NCI-H2107 treated with DMSO at 0.1 percent for 48 hours (cell line): ENCODE data around the gene VIT.

ENCODE experiments used
- DNase-seq: peaks from one replicate; lab custom pipeline; 2025; ENCODE audit not compliant: unreplicated experiment; lab: John Stamatoyannopoulos, UW

The VIT gene

GRCh38 chr2:36696533-36696932 lies at the start of gene VIT:
VIT (plus strand) TSS chr2:36696707; CDS start chr2:36716371, 19,664 bp downstream.
- no peak for DNase-seq

GRCh38 chr2:36650031-36650829 lies 46.3 kb upstream of the VIT start:
- no peak for DNase-seq

DNA sequence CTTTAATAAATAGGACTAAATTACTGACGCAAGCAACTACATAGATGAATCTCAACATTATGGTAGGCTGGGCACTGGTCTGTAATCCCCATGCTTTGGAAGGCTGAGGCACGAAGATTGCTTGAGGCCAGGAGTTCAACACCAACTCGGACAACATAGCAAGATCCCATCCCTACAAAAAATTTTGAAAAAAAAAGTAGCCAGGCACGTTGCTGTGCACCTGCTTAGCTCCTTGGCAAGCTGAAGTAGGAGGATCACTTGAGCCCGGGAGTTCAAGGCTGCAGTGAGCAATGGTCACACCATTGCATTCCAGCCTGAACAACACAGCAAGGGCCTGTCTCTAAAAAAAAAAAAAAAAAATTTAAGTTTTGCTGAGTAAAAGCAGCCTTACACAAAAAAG lies 43.4 kb upstream of the VIT start:
- no peak for DNase-seq

DNA sequence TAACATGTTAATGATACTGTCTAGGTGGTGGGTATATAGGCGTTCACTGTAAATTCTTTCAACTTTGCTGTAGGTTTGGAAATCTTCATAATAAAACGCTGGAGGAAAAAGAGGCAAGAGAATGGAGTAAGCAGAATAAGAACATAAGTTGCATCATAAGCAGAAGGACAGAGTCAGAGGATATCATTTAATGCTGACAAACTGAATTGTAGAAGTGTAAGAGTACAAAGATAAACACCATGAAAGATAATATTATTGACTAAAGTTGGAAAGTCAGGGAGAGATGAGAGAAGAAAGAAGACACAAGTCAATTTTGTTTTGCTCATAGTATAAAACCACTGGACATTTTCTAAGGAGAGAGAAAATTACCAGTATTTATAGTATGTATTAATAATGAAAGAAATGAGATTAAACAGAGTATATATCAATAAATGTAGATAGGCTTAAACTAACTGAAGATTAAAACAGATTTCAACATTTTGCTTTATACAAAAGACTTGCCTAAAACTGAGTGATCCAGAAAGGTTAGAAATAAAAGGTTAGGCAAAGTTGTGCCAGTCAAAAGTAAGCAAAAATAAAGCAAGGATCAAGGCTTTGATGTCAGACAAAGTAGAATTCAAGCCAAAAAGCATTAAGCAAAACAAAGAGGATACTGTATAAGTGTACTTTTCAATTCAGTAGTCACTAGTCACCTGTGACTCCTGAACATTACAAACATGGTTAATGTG lies 42.4 kb upstream of the VIT start:
- DNase-seq = no peak

GRCh38 chr2:36655453-36655852 lies 41.1 kb upstream of the VIT start:
- no peak for DNase-seq

GRCh38 chr2:36657703-36658102 lies 38.8 kb upstream of the VIT start:
- DNase-seq = no peak

DNA sequence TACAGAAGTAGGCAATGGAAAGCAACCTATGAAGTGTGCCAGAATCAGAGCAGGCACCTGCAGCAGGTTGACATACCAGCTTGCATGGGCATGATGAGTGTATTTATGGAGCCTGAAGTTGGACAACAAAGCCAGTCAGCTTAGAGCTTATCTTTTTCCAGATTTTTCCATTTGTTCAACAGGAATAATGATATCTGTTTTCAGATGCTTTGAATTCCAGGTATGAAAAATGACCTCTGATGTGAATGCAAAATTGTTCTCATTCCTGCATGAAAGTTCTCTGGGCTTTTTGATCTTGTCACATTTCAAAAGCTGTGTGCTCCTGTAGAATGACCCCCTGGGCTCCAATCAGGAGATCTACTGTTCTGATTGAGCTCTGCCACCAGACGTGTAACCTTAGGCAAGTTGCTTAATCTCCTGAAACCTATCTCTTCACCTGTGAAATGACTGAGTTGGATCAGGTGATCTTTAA lies 38.2 kb upstream of the VIT start:
- DNase-seq = no peak

DNA sequence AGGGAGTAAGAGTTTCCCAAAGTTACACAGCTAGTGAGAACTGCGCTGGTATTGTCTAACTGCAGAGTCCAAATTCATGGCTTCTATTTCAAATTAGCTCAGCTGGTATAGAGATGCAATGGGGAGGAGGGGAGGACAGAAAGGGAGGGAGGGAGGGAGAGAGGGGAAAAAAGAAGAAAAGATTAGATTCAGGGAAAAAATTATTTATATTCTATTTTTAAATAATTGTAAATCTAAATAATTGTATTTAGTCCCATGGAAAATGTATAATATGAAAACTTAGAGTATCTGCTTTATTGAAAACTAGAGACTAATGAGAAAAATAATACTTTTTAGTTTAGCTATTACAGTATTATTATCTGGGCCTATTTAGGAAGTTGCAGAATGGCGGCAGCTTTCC lies 37.3 kb upstream of the VIT start:
- no peak for DNase-seq

- no peak for DNase-seq
Measured at GRCh38 chr2:36659872-36660312, 36.6 kb upstream of the VIT start.

- no peak for DNase-seq
Measured at GRCh38 chr2:36662638-36663037, 33.9 kb upstream of the VIT start.

GRCh38 chr2:36663295-36663694 lies 33.2 kb upstream of the VIT start:
- DNase-seq = no peak

DNA sequence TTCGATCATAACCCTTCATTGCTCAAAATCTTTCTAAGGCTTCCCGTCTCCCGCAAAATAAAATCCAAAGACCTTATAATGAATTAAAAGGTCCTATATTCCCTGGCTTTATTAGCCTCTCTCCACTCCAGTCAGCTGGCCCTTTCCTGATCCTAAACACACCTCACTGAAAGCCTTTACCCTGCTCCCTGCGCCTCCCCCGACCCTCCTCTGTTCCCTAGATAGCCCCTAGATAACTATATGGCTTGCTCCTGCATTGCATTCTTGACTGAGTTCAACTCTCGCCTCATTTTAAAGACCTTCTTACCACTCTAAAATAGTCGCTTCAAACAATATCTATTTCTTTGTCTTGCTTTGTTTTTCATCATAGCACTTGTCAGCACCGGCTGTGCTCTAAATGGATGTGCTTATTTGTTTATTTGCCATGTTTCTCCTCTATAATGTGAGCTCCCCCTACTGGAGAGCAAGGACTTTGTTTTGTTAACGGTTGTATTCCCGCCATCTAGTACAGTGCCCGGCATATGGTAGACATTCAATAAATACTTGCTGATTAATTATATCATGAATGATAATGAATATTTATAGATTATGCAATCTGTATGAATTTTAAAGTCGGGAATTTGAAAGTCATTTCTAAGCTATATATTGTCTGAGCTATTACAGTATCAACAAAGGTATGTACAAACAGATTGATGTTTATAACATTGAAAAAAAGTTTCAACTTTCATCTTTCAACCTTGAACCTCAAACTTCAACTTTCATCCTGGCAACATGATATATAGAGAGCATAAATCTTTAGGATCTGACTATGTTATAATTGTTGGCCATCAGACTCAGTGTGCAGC lies 32.4 kb upstream of the VIT start:
- peak; percentile 50 for DNase-seq

DNA sequence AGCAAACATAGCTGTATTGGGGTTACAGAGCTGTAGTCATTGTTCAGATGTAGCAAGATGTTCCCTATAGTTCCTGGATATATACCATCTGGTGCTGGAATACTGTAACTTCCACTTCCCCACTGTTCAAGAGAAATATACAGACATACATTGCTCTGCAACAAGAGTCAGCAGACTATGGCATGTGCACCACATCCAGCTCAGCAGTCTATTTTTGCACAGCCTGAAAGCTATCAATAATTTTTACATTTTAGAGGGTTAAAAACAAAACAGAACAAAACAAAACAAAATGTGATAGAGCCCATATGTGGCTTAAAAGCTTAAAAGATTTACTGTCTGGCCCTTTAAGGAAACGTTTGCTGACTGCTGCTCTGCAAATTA lies 31.8 kb upstream of the VIT start:
- no peak for DNase-seq

- no peak for DNase-seq
Measured at GRCh38 chr2:36667931-36668330, 28.6 kb upstream of the VIT start.

- no peak for DNase-seq
Measured at GRCh38 chr2:36670881-36671595, 25.5 kb upstream of the VIT start.

- DNase-seq = no peak
Measured at GRCh38 chr2:36671731-36672130, 24.8 kb upstream of the VIT start.

- DNase-seq = no peak
Measured at GRCh38 chr2:36672199-36672598, 24.3 kb upstream of the VIT start.

DNA sequence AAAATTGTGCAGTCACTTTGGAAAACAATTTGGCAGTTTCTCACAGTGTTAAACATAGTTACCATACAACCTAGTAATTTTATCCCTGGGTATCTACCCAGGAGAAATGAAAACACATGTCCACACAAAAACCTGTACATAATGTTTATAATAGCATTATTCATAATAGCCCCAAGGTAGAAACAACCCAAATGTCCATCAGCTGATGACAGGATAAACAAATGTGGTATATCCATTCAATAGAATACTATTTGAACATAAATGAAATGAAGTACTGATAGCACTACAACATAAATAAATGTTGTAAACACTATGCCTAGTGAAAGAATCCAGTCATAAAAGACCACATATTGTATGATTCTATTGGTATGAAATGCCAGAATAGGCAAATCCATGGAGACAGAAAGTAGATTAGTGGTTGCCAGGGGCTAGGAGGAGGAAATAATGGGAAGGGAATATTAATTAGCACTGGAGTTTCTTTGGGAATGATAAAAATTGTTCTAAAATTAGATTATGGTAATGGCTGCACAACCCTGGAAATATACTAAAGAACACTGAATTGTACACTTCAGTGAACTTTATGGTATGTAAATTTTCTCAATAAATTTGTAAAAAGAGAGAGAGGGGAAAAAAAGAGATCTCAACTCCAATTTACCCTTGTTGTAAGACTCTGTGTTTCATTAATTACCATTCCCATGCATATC lies 20.8 kb upstream of the VIT start:
- no peak for DNase-seq

DNA sequence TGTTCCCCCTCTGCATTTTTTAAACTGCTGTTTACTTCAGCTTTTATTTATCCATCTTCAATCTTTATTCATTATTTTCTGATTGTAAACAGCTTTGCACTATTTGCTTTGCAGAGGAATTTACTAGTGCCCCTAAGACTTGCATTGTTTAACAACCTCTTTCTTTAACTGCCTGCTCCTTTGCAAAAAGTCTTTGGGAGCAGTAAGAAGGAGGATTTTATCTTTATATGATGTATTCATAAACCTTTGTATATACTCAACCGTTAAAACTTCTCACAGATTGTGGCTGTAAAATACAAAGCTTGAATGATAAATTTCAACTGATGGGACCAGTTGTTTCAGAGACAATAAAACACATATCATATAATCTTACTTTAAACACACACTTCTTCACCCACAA lies 20.1 kb upstream of the VIT start:
- no peak for DNase-seq

- no peak for DNase-seq
Measured at GRCh38 chr2:36677386-36677785, 19.1 kb upstream of the VIT start.
